ENCODE measurements around the gene KCTD2. TPM values are rescaled to one million over a fixed set of nuclear protein-coding genes. Genes with fewer than 3 reads are reported as not detected.

The KCTD2 gene
- total RNA-seq, 1 experiment from 2014 or later: 34.9 TPM

DNA sequence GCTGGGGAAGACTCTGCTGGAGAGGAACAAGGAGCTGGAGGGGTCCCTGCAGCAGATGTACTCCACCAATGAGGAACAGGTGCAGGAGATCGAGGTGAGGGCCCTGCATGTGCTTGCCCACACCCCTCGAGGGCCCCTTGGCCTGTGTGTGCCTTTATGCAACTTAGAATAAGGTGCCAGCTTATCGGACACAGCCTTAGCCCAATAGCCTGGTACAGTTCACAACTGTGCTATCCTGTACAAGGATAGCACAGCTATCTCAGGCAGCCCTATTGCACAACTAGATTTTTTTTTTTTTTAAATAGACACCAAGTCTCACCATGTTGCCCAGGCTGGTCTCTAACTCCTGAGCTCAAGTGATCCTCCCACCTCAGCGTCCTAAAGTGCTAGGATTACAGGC, 47.5 kb upstream of the KCTD2 start:
- Histone ChIP-seq H3K27ac (ENCODE audit: low read length) (no peak overlapping the region), H3K27me3 (ENCODE audit: control insufficient read depth, insufficient read depth, low read length) (no peaks in the 10 kb centered on the region), H3K4me1 (ENCODE audit: control insufficient read depth, insufficient read depth, low read length) (no peaks in the 10 kb centered on the region), H3K36me3 (ENCODE audit: control insufficient read depth, insufficient read depth, low read length) (no peaks in the 10 kb centered on the region), H3K4me3 (ENCODE audit: low read depth in 2 of 2, low read length in 2 of 2) (no peak overlapping the region), H3K9me3 (ENCODE audit: control insufficient read depth, insufficient read depth, low read depth, low read length) (no peaks in the 10 kb centered on the region)
- no TSS peak for BruUV-seq (replicated peaks)
- DNase-seq (ENCODE audit: low read depth, low spot score): no peak
- intact Hi-C loops (cut with micrococcal nuclease; ENCODE audit: unreplicated experiment) (no loop called here), in situ Hi-C loops (cut with HindIII; ENCODE audit: low pct_unique_long_range_greater_than_20kb, low sequenced_read_pairs) (no loop called here)
- ATAC-seq: no peak
- no peak for TF ChIP-seq POLR2AphosphoS5 (IDR thresholded peaks at IDR 0.05; ENCODE audit: low read depth, low read length)
- TF ChIP-seq, protein P1, sequence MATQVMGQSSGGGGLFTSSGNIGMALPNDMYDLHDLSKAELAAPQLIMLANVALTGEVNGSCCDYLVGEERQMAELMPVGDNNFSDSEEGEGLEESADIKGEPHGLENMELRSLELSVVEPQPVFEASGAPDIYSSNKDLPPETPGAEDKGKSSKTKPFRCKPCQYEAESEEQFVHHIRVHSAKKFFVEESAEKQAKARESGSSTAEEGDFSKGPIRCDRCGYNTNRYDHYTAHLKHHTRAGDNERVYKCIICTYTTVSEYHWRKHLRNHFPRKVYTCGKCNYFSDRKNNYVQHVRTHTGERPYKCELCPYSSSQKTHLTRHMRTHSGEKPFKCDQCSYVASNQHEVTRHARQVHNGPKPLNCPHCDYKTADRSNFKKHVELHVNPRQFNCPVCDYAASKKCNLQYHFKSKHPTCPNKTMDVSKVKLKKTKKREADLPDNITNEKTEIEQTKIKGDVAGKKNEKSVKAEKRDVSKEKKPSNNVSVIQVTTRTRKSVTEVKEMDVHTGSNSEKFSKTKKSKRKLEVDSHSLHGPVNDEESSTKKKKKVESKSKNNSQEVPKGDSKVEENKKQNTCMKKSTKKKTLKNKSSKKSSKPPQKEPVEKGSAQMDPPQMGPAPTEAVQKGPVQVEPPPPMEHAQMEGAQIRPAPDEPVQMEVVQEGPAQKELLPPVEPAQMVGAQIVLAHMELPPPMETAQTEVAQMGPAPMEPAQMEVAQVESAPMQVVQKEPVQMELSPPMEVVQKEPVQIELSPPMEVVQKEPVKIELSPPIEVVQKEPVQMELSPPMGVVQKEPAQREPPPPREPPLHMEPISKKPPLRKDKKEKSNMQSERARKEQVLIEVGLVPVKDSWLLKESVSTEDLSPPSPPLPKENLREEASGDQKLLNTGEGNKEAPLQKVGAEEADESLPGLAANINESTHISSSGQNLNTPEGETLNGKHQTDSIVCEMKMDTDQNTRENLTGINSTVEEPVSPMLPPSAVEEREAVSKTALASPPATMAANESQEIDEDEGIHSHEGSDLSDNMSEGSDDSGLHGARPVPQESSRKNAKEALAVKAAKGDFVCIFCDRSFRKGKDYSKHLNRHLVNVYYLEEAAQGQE (IDR thresholded peaks at IDR 0.05; ENCODE audit: insufficient read depth in 1 of 2, low read depth in 2 of 2, low read length in 1 of 2): no peak
- no peak for TF ChIP-seq SIN3A (IDR thresholded peaks at IDR 0.05; ENCODE audit: borderline replicate concordance, insufficient read depth, low read depth, low read length)
- TF ChIP-seq TCF7L2 (IDR thresholded peaks at IDR 0.05; ENCODE audit: low read depth, low read length): no peak
- TF ChIP-seq, protein P2, sequence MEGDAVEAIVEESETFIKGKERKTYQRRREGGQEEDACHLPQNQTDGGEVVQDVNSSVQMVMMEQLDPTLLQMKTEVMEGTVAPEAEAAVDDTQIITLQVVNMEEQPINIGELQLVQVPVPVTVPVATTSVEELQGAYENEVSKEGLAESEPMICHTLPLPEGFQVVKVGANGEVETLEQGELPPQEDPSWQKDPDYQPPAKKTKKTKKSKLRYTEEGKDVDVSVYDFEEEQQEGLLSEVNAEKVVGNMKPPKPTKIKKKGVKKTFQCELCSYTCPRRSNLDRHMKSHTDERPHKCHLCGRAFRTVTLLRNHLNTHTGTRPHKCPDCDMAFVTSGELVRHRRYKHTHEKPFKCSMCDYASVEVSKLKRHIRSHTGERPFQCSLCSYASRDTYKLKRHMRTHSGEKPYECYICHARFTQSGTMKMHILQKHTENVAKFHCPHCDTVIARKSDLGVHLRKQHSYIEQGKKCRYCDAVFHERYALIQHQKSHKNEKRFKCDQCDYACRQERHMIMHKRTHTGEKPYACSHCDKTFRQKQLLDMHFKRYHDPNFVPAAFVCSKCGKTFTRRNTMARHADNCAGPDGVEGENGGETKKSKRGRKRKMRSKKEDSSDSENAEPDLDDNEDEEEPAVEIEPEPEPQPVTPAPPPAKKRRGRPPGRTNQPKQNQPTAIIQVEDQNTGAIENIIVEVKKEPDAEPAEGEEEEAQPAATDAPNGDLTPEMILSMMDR (IDR thresholded peaks at IDR 0.05): no peak
- CTCF ChIA-PET: interaction anchor here (2.4 kb wide), 1 partner anchor 38 kb away, joined by 11 read pairs; no protein-coding TSS in a partner anchor
- POLR2A ChIA-PET: no interaction called here

GRCh38 chr17:75001915-75002843, 44.8 kb upstream of the KCTD2 start:
- Histone ChIP-seq H3K27ac (ENCODE audit: low read length) (no peak overlapping the region), H3K4me3 (ENCODE audit: low read depth in 2 of 2, low read length in 2 of 2) (no peak overlapping the region), H3K9me3 (ENCODE audit: control insufficient read depth, insufficient read depth, low read depth, low read length) (no peaks in the 10 kb centered on the region), H3K4me1 (ENCODE audit: control insufficient read depth, insufficient read depth, low read length) (no peaks in the 10 kb centered on the region), H3K36me3 (ENCODE audit: control insufficient read depth, insufficient read depth, low read length) (no peaks in the 10 kb centered on the region), H3K27me3 (ENCODE audit: control insufficient read depth, insufficient read depth, low read length) (no peaks in the 10 kb centered on the region)
- DNase-seq (ENCODE audit: low read depth, low spot score): no peak
- intact Hi-C loops (cut with micrococcal nuclease; ENCODE audit: unreplicated experiment) (no loop called here), in situ Hi-C loops (cut with HindIII; ENCODE audit: low pct_unique_long_range_greater_than_20kb, low sequenced_read_pairs) (no loop called here)
- POLR2A ChIA-PET: no interaction called here
- TF ChIP-seq SIN3A (IDR thresholded peaks at IDR 0.05; ENCODE audit: borderline replicate concordance, insufficient read depth, low read depth, low read length) (no peak), TCF7L2 (IDR thresholded peaks at IDR 0.05; ENCODE audit: low read depth, low read length) (no peak), POLR2AphosphoS5 (IDR thresholded peaks at IDR 0.05; ENCODE audit: low read depth, low read length) (no peak)
- TF ChIP-seq, protein P1 (IDR thresholded peaks at IDR 0.05; ENCODE audit: insufficient read depth in 1 of 2, low read depth in 2 of 2, low read length in 1 of 2): no peak
- TF ChIP-seq, protein P2 (IDR thresholded peaks at IDR 0.05): no peak
- BruUV-seq (replicated peaks): no TSS peak
- no peak for ATAC-seq
- CTCF ChIA-PET: no interaction called here

All from Panc1 (cell line).